Measurements from ENCODE around the gene NSD1. TPM values are rescaled to one million over a fixed set of nuclear protein-coding genes. Genes with fewer than 3 reads are reported as not detected.

Gene NSD1
- total and polyA plus RNA-seq, 9 of the 15 experiments (the other 6 are each of a cell fraction or from before 2014, with no cell fraction given), result 3.8 to 51.0 (median 24.7) TPM

- TF ChIP-seq FOS (IDR thresholded peaks at IDR 0.05; ENCODE audit: extremely low read depth, insufficient read length) (no peak), ETV5 (CRISPR knock-in tag; IDR thresholded peaks at IDR 0.05; ENCODE audit: low read depth) (no peak), MECOM (CRISPR knock-in tag; IDR thresholded peaks at IDR 0.05) (no peak), ZNF644 (tag; IDR thresholded peaks at IDR 0.05; ENCODE audit: low read depth) (no peak), ARID1B (IDR thresholded peaks at IDR 0.05) (no peak), ZNF318 (IDR thresholded peaks at IDR 0.05; ENCODE audit: borderline replicate concordance in 1 of 2, low read depth in 1 of 2) (no peak), ZNF507 (tag; conservative IDR thresholded peaks at IDR 0.05) (no peak), SMAD1 (IDR thresholded peaks at IDR 0.05; ENCODE audit: low read depth, low read length, partially characterized antibody) (no peak), NEUROD1 (IDR thresholded peaks at IDR 0.05; ENCODE audit: borderline replicate concordance, low read depth, low read length, partially characterized antibody) (no peak), ZNF639 (CRISPR knock-in tag; conservative IDR thresholded peaks at IDR 0.05 in 1 of 2, IDR thresholded peaks at IDR 0.05 in 1 of 2) (no peak), NFE2L1 (tag; IDR thresholded peaks at IDR 0.05; ENCODE audit: borderline replicate concordance, low read depth) (no peak), SRSF9 (IDR thresholded peaks at IDR 0.05; ENCODE audit: borderline replicate concordance, low read depth, low read length) (no peak), CEBPZ (IDR thresholded peaks at IDR 0.05; ENCODE audit: borderline replicate concordance, low read depth, low read length) (no peak)
These were observed 186.5 kb downstream of the NSD1 start (continued) for GRCh38 chr5:177319913-177320588.

All from K562 (cell line).